Trophoblast cell (in vitro differentiated cells and primary cell): ENCODE measurements around the gene DAAM1.
A peak's percentile ranks its signal among the peaks of the same experiment; 100 is the strongest.

Source experiments
- DNase-seq, 2 donors: peaks; one replicate each; pipeline ENCODE4 v3.0.0-alpha.2; 2016
- H2AFZ ChIP-seq: 2 replicates; pipeline ENCODE4 v1.6.1; 2013; ENCODE audit warnings: low read length, moderate library complexity, mild to moderate bottlenecking; ENCODE audit not compliant: insufficient read depth, poor library complexity
- H2AK5ac ChIP-seq: 2 replicates; pipeline ENCODE4 v1.6.1; 2013; ENCODE audit warnings: mild to moderate bottlenecking, low read length
- H2BK120ac ChIP-seq: 2 replicates; pipeline ENCODE4 v1.6.1; 2013; ENCODE audit warnings: low read length, mild to moderate bottlenecking, moderate library complexity; ENCODE audit not compliant: insufficient read depth, poor library complexity
- H2BK12ac ChIP-seq: 2 replicates; pipeline ENCODE4 v1.6.1; 2013; ENCODE audit warnings: mild to moderate bottlenecking, low read length, moderate library complexity
- H2BK5ac ChIP-seq: 2 replicates; pipeline ENCODE4 v1.6.1; 2013; ENCODE audit warnings: low read length, low read depth, moderate library complexity, mild to moderate bottlenecking; ENCODE audit not compliant: poor library complexity
- H3K14ac ChIP-seq: 2 replicates; pipeline ENCODE4 v1.6.1; 2013; ENCODE audit warnings: mild to moderate bottlenecking, low read length
- H3K18ac ChIP-seq: 2 replicates; pipeline ENCODE4 v1.6.1; 2013; ENCODE audit warnings: mild to moderate bottlenecking, low read length
- H3K23ac ChIP-seq: 2 replicates; pipeline ENCODE4 v1.6.1; 2013; ENCODE audit warnings: low read length
- H3K27ac ChIP-seq: 2 replicates; pipeline ENCODE4 v1.5.1; 2013; ENCODE audit warnings: low read depth, mild to moderate bottlenecking, inconsistent platforms, low read length, moderate library complexity
- H3K27me3 ChIP-seq: 2 replicates; pipeline ENCODE4 v1.6.1; 2013; ENCODE audit warnings: inconsistent platforms, mild to moderate bottlenecking, low read length, moderate library complexity; ENCODE audit not compliant: insufficient read depth
- H3K36me3 ChIP-seq, 2 experiments: 1 replicate in 1 of 2; 2 replicates in 1 of 2; pipeline ENCODE4 v1.6.1; 2013; ENCODE audit warnings: low read length in 2 of 2, mild to moderate bottlenecking in 2 of 2, moderate library complexity in 1 of 2; ENCODE audit not compliant: insufficient read depth in 2 of 2, control insufficient read depth in 1 of 2
- H3K4ac ChIP-seq: 2 replicates; pipeline ENCODE4 v1.6.1; 2013; ENCODE audit warnings: low read depth, mild to moderate bottlenecking, low read length, moderate library complexity
- H3K4me1 ChIP-seq, 2 experiments: 1 replicate in 1 of 2; 2 replicates in 1 of 2; pipeline ENCODE4 v1.6.1; 2013; ENCODE audit warnings: low read length in 2 of 2, mild to moderate bottlenecking in 2 of 2, moderate library complexity in 1 of 2; ENCODE audit not compliant: insufficient read depth in 2 of 2, control insufficient read depth in 1 of 2
- H3K4me2 ChIP-seq: 2 replicates; pipeline ENCODE4 v1.6.1; 2013; ENCODE audit warnings: inconsistent platforms, mild to moderate bottlenecking, low read length, moderate library complexity
- H3K4me3 ChIP-seq: 2 replicates; pipeline ENCODE4 v1.5.1; 2013; ENCODE audit warnings: mild to moderate bottlenecking, low read depth, low read length, inconsistent platforms
- H3K79me1 ChIP-seq: one replicate; pipeline ENCODE4 v1.6.1; 2013; ENCODE audit warnings: low read length
- H3K79me2 ChIP-seq: 2 replicates; pipeline ENCODE4 v1.6.1; 2013; ENCODE audit warnings: low read length, mild to moderate bottlenecking; ENCODE audit not compliant: control insufficient read depth, insufficient read depth, poor library complexity
- H3K9ac ChIP-seq: 2 replicates; pipeline ENCODE4 v1.6.1; 2013; ENCODE audit warnings: mild to moderate bottlenecking, low read length
- H3K9me3 ChIP-seq: 2 replicates; pipeline ENCODE4 v1.6.1; 2013; ENCODE audit warnings: low read depth, mild to moderate bottlenecking, control low read depth, inconsistent platforms, low read length; ENCODE audit not compliant: insufficient read depth
- H4K12ac ChIP-seq: 2 replicates; pipeline ENCODE4 v1.6.1; 2013; ENCODE audit warnings: low read depth, mild to moderate bottlenecking, low read length, moderate library complexity
- H4K8ac ChIP-seq: 2 replicates; pipeline ENCODE4 v1.6.1; 2013; ENCODE audit warnings: low read depth, mild to moderate bottlenecking, low read length, moderate library complexity
- H4K91ac ChIP-seq: one replicate; pipeline ENCODE4 v1.6.1; 2013; ENCODE audit warnings: low read depth, mild to moderate bottlenecking, low read length, moderate library complexity
- WGBS: extraction: QIAGEN DNeasy Blood & Tissue Kit; methylation state at CpG from one replicate; pipeline ENCODE4 v1.1.7; 2013; ENCODE audit warnings: missing lambda C conversion rate; ENCODE audit not compliant: insufficient read length, insufficient coverage; ENCODE audit errors: extremely low coverage; 5-methylcytosine and 5-hydroxymethylcytosine counted together

Gene DAAM1

DNA sequence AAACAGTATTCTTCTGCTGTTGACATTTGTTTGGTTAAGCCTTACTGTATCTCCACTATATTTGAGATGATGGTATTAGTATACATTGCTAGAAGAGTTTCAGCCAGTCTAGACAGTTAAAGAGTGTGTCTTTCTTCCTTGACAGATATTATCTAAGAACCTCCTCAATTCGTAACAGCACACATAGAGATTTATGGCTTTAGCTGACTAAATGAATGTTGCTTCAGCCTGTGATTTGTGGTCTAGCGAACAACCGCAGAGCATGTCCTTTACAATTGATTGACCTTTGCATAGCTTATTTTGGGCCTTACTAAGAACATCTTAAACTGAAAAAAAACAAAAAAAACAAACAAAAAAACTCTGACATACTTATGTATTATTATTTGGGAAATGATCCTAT, 122.2 kb downstream of the DAAM1 start:
- Histone ChIP-seq H4K91ac (no peak overlapping the region), H4K8ac (no peak overlapping the region), H2BK12ac (no peak overlapping the region), H2AK5ac (no peak overlapping the region), H2BK5ac (no peak overlapping the region), H3K9me3 (no peaks in the 10 kb centered on the region), H3K27ac (no peak overlapping the region), H3K4me3 (no peak overlapping the region), H3K14ac (no peak overlapping the region), H3K9ac (no peak overlapping the region), H3K4ac (no peak overlapping the region), H3K4me2 (no peak overlapping the region), H4K12ac (no peak overlapping the region), H3K18ac (no peak overlapping the region), H2BK120ac (no peak overlapping the region), H3K4me1 (peaks cover 7 to 16% of the 10 kb centered on the region in 2 experiments), H3K79me2 (no peaks in the 10 kb centered on the region), H3K23ac (no peak overlapping the region), H3K36me3 (no peaks in the 10 kb centered on the region), H3K27me3 (no peaks in the 10 kb centered on the region), H3K79me1 (peaks cover 16% of the 10 kb centered on the region), H2AFZ (no peak overlapping the region)
- no CpG with 5 or more reads among the region's 3 CpGs for WGBS
- no peak for DNase-seq

DNA sequence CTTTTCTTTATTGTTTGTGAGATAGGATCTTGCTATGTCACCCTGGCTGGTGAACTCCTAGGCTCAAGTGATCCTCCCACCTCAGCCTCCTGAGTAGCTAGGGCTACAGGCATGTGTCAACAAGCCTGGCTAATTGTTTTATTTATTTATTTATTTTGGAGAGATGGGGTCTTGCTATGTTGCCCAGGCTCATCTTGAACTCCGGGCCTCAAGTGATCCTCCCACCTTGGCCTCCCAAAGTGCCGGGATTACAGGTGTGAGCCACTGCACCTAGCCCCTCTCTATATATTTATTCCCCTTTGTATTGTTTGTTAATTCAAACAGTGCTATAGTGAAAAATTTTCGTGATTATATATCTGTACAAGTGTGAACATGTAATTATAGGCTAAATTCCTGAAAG, 123.3 kb downstream of the DAAM1 start:
- H3K4me3 ChIP-seq = no peak overlapping the region
- peak overlapping the region; percentile 66 for H2BK120ac ChIP-seq
- no peak overlapping the region for H3K4ac ChIP-seq
- H3K9me3 ChIP-seq = no peaks in the 10 kb centered on the region
- H2AK5ac ChIP-seq = no peak overlapping the region
- H3K14ac ChIP-seq = peak overlapping the region; percentile 44
- H4K8ac ChIP-seq = peak overlapping the region; percentile 54
- no peak overlapping the region for H3K4me2 ChIP-seq
- H2BK5ac ChIP-seq = peak overlapping the region; percentile 40
- H3K23ac ChIP-seq = no peak overlapping the region
- H3K36me3 ChIP-seq = no peaks in the 10 kb centered on the region
- no peak overlapping the region for H4K12ac ChIP-seq
- peak overlapping the region; percentile 73 for H3K27ac ChIP-seq
- WGBS = no CpG with 5 or more reads among the region's 3 CpGs
- peaks cover 5 to 12% of the 10 kb centered on the region in 2 experiments for H3K4me1 ChIP-seq
- H2BK12ac ChIP-seq = no peak overlapping the region
- no peak overlapping the region for H3K18ac ChIP-seq
- DNase-seq = no peak
- no peaks in the 10 kb centered on the region for H3K79me2 ChIP-seq
- no peak overlapping the region for H2AFZ ChIP-seq
- peaks cover 10% of the 10 kb centered on the region for H3K79me1 ChIP-seq
- H3K27me3 ChIP-seq = no peaks in the 10 kb centered on the region
- H3K9ac ChIP-seq = no peak overlapping the region
- H4K91ac ChIP-seq = no peak overlapping the region

DNA sequence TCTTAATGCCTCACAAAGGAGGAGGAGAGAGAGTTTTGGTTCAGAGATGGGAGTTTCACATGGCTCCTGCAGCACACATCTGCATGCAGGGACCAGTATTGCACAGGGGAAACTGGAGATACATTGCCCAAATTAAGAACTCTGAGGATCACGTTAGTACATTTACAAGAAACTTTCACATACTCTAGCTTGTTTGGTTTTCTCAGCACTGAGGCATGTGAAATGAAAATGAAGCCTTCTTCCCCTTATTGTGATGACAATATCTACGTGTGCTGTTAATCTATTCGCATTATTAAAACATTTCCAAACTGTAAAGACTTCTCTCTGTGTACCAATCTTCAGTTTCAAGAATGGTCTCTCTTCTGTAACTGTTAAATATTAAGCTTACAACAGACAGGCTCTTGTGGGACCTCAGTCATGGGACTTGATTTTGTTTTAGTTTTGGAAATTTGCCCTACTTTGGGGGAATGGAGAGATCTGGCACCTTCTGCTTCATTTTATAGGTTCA, 124.7 kb downstream of the DAAM1 start:
- no peak for DNase-seq
- Histone ChIP-seq H4K91ac (no peak overlapping the region), H2BK120ac (peak overlapping the region; percentile 38), H3K79me1 (peaks cover 9% of the 10 kb centered on the region), H3K9me3 (no peaks in the 10 kb centered on the region), H3K14ac (no peak overlapping the region), H2BK5ac (no peak overlapping the region), H3K4me3 (no peak overlapping the region), H3K4me1 (peaks cover 4 to 10% of the 10 kb centered on the region in 2 experiments), H4K12ac (no peak overlapping the region), H3K79me2 (no peaks in the 10 kb centered on the region), H3K18ac (no peak overlapping the region), H3K4me2 (no peak overlapping the region), H3K27me3 (no peaks in the 10 kb centered on the region), H3K36me3 (no peaks in the 10 kb centered on the region), H2AFZ (no peak overlapping the region), H3K23ac (no peak overlapping the region), H3K9ac (no peak overlapping the region), H3K27ac (no peak overlapping the region), H4K8ac (peak overlapping the region; percentile 23), H2BK12ac (peak overlapping the region; percentile 24), H2AK5ac (no peak overlapping the region), H3K4ac (no peak overlapping the region)
- WGBS = no CpG with 5 or more reads among the region's 3 CpGs

DNA sequence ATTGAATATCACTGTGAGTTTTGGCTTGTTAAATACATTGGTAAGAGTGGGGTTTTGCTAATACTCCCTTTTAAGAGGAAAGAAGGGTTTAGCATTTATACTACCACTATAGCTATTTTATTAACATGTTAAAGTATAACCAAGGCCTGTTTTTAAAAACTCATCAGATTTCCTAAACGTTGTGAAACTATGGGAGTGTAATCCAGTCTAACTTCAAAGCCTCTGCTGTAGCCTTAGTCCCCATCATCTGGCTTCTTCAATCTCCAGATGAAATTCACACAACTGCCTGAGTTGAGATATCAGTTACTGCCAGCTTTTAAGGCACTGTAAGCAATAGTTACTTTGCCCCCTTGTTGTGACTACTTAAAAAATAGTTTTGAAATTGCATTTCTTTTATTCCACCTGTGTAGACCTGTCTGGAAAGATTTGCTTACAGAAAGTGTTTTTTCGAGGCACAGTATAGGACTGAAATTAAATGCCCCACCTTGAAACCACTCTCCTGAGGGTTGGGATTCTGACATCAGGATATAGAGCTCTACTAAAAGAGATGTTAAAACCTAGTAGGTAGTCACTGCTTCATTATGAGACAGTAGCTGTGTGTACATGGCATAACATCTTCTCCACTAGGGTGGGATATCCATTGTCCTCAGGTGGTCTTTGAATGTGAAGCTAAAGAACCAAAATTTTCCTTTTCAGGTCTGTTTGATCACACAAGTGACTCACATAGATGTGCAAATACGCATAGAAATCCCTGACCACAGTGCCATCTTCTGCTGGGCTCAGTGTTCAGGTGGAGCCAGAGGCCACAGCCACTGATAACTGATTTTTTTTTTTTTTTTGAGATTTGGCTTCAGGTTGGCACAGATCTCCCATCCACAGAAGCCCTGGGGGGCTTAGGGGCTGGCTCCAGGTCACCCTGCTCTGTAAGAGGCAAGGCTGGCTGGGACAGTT, 125.5 kb downstream of the DAAM1 start:
- H3K23ac ChIP-seq = no peak overlapping the region
- H3K79me2 ChIP-seq = no peaks in the 10 kb centered on the region
- H3K27ac ChIP-seq = no peak overlapping the region
- H2BK120ac ChIP-seq = no peak overlapping the region
- H2AK5ac ChIP-seq = no peak overlapping the region
- H4K8ac ChIP-seq = no peak overlapping the region
- H3K4me2 ChIP-seq = no peak overlapping the region
- H3K4ac ChIP-seq = peak overlapping the region; percentile 33
- peak overlapping the region; percentile 53 for H2BK12ac ChIP-seq
- H2AFZ ChIP-seq = no peak overlapping the region
- no peaks in the 10 kb centered on the region for H3K36me3 ChIP-seq
- no peak overlapping the region for H3K9ac ChIP-seq
- H3K14ac ChIP-seq = peak overlapping the region; percentile 57
- no peaks in the 10 kb centered on the region for H3K9me3 ChIP-seq
- H3K4me3 ChIP-seq = no peak overlapping the region
- no peaks in the 10 kb centered on the region for H3K27me3 ChIP-seq
- no peak overlapping the region for H4K91ac ChIP-seq
- no peak overlapping the region for H3K18ac ChIP-seq
- no CpG with 5 or more reads among the region's 3 CpGs for WGBS
- peaks cover 4 to 10% of the 10 kb centered on the region in 2 experiments for H3K4me1 ChIP-seq
- H4K12ac ChIP-seq = no peak overlapping the region
- H3K79me1 ChIP-seq = peaks cover 3% of the 10 kb centered on the region
- no peak for DNase-seq
- H2BK5ac ChIP-seq = no peak overlapping the region
